Muscle layer of duodenum (tissue), 2 donors: ENCODE results near the gene PRKG1.

ENCODE experiments used
- H3K27ac ChIP-seq: one replicate; pipeline ENCODE4 v1.7.0; 2013; ENCODE audit warnings: mild to moderate bottlenecking, low read length
- H3K27me3 ChIP-seq: one replicate; pipeline ENCODE4 v1.7.0; 2013; ENCODE audit warnings: low read depth, mild to moderate bottlenecking, control low read depth, low read length
- H3K36me3 ChIP-seq, 2 donors: one replicate each; pipeline ENCODE4 v1.7.0; 2013; ENCODE audit warnings: low read length in 2 of 2, control low read depth in 1 of 2, mild to moderate bottlenecking in 1 of 2; ENCODE audit not compliant: insufficient read depth in 2 of 2, control insufficient read depth in 1 of 2
- H3K4me1 ChIP-seq, 2 donors: one replicate each; pipeline ENCODE4 v1.7.0; 2013; ENCODE audit warnings: low read length in 2 of 2, mild to moderate bottlenecking in 2 of 2, control low read depth in 1 of 2, moderate library complexity in 1 of 2; ENCODE audit not compliant: insufficient read depth in 2 of 2, control insufficient read depth in 1 of 2
- H3K4me3 ChIP-seq, 2 donors: one replicate each; pipeline ENCODE4 v1.7.0; 2013; ENCODE audit warnings: low read length in 2 of 2, low read depth in 1 of 2, mild to moderate bottlenecking in 1 of 2
- H3K9me3 ChIP-seq, 2 donors: one replicate each; pipeline ENCODE4 v1.7.0; 2013; ENCODE audit warnings: low read length in 2 of 2, control low read depth in 1 of 2, mild to moderate bottlenecking in 1 of 2; ENCODE audit not compliant: control insufficient read depth in 1 of 2
- donor health status: healthy.

Gene PRKG1

GRCh38 chr10:52331638-52332364 lies 1257.5 kb downstream of the PRKG1 start:
- no peak overlapping the region for H3K4me3 ChIP-seq
- H3K4me1 ChIP-seq, result no peaks in the 10 kb centered on the region
- no peaks in the 10 kb centered on the region for H3K36me3 ChIP-seq

GRCh38 chr10:52332815-52333214 lies 1258.5 kb downstream of the PRKG1 start:
- Histone ChIP-seq H3K27ac (no peak overlapping the region), H3K36me3 (no peaks in the 10 kb centered on the region), H3K9me3 (no peaks in the 10 kb centered on the region), H3K27me3 (no peaks in the 10 kb centered on the region), H3K4me1 (no peaks in the 10 kb centered on the region), H3K4me3 (no peak overlapping the region)

More at GRCh38 chr10:52331638-52332364, 1257.5 kb downstream of the PRKG1 start:
- H3K27me3 ChIP-seq, result no peaks in the 10 kb centered on the region
- no peaks in the 10 kb centered on the region for H3K9me3 ChIP-seq
- no peak overlapping the region for H3K27ac ChIP-seq

- H3K4me3 ChIP-seq, result no peak overlapping the region
- H3K27me3 ChIP-seq, result no peaks in the 10 kb centered on the region
- no peaks in the 10 kb centered on the region for H3K4me1 ChIP-seq
- no peaks in the 10 kb centered on the region for H3K9me3 ChIP-seq
- H3K27ac ChIP-seq, result no peak overlapping the region
- no peaks in the 10 kb centered on the region for H3K36me3 ChIP-seq
These were observed 1260.3 kb downstream of the PRKG1 start for GRCh38 chr10:52334595-52334994.

DNA sequence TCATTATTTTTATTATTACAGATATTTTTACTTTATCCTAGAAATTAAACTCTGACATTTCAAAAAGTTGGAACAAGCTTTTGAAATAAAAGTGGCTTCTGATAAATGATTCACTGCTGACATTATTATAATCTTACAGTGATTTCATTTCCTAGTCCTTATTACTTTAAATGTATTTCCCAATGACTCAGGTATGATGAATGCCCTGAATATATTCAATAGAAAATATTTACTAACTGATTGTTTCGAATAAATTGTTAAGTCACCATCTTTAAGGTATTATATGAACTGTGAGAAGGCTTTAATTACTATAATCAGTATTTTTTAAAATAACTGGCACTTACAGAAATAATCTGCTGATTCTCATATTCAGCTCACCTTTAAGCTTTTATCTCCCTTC lies 1261.4 kb downstream of the PRKG1 start:
- no peak overlapping the region for H3K4me3 ChIP-seq
- no peaks in the 10 kb centered on the region for H3K27me3 ChIP-seq
- H3K4me1 ChIP-seq, result no peaks in the 10 kb centered on the region
- no peaks in the 10 kb centered on the region for H3K36me3 ChIP-seq
- H3K9me3 ChIP-seq, result no peaks in the 10 kb centered on the region
- H3K27ac ChIP-seq, result no peak overlapping the region

DNA sequence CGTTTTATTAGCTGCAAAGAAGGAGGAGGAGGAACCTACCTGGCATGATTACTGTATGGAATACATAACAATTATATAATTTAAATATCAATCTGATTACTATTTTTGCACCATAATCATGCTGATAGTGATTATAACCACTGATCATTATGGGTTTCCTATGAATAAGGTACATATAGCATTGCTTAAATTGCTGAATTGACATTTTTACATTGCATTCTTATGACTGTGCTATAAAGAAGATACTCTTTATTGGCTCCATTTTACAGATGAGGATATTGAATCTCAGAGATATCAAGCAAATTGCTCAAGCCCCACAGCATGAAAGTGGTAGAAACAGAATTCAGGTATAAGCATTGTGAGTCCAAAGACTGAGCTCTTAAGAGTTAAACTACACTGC lies 1262.9 kb downstream of the PRKG1 start:
- H3K36me3 ChIP-seq, result no peaks in the 10 kb centered on the region
- H3K4me3 ChIP-seq, result no peak overlapping the region
- H3K4me1 ChIP-seq, result no peaks in the 10 kb centered on the region
- no peak overlapping the region for H3K27ac ChIP-seq
- no peaks in the 10 kb centered on the region for H3K27me3 ChIP-seq
- H3K9me3 ChIP-seq, result no peaks in the 10 kb centered on the region

DNA sequence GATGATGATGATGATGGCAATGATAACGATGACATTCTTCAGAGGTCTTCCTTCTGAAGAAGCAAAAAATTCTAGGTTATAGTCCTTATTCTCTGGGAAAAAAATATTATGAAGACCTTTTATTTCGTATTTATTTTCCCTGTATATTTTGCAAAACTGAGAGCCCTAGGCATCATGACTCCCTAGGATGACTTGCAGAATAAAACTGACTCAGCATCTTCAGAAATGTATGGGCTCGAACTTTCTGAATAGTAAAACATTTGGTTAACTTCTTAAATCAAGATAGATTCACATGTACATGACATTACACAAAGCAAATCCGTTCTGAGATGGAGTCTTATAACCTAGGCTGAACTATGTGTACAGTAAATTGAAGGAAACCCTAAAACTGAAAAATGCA lies 1269.2 kb downstream of the PRKG1 start:
- H3K9me3 ChIP-seq, result no peaks in the 10 kb centered on the region
- no peaks in the 10 kb centered on the region for H3K36me3 ChIP-seq
- no peak overlapping the region for H3K27ac ChIP-seq
- H3K27me3 ChIP-seq, result no peaks in the 10 kb centered on the region
- no peaks in the 10 kb centered on the region for H3K4me1 ChIP-seq
- H3K4me3 ChIP-seq, result no peak overlapping the region

DNA sequence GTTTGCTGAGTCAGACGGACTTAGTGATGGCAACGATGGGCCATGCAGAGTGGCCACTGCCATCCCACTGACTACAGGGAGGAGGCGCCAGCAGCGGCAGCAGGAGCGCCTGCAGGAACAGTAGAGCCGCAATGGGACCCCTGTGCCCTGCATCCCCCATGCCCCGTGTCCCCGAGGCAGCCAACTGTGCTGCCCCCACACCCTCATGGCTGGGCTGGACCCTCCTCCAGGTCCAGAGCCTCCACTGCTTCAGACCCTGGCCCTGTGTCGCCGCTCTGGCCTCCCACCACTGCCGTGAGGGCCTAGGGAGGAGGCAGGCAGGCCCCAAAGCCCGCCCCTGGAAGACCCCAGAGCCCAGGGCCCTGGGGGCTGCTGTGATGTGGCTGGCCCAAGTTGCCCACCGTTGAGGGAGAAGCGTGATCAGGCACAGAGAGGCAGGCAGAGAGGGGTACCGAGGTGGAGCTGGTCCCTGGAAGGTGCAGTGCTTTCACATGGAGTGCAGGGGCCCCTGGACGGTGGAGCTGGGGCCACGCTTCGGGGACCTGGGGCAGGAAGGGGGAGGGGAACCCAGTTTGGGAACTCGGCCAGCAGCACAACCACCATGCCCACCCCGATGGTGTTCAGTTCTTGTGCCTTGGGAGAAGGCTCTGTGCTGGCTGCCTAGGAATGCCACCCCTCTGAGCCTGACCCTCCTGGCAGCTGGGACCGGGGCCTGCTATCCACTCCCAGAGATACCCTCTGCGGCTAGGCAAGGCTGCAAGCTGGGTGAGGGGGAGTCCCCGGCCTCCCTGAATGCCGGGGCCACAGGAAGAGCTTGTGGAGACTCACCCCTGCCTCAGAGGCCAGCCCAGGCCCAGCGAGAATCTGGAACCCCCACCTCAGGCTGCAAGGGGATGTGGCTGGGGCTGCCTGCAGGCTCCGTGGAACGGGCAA lies 1272.4 kb downstream of the PRKG1 start:
- Histone ChIP-seq H3K9me3 (no peaks in the 10 kb centered on the region), H3K4me3 (no peak overlapping the region), H3K4me1 (no peaks in the 10 kb centered on the region), H3K27ac (no peak overlapping the region), H3K27me3 (no peaks in the 10 kb centered on the region), H3K36me3 (no peaks in the 10 kb centered on the region)

DNA sequence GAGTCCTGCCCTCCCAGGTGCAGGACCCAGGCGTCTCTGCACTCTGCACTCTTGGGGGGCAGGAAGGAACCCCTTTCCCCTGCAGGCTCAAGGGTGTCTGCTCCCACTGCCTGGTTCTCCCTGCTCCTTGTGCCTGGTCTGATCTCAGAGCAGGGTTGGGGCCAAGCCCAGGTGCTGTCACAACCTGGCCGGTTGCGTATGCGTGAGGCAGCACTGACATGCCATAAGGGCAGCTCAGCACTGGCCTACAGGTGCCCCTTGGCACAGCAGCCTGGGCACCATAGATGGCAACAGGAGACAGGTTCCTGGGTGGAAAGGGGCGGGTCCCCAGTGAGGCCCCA lies 1273.0 kb downstream of the PRKG1 start:
- H3K4me3 ChIP-seq, result no peak overlapping the region
- H3K4me1 ChIP-seq, result no peaks in the 10 kb centered on the region
- no peaks in the 10 kb centered on the region for H3K9me3 ChIP-seq
- no peaks in the 10 kb centered on the region for H3K36me3 ChIP-seq
- H3K27me3 ChIP-seq, result no peaks in the 10 kb centered on the region
- H3K27ac ChIP-seq, result no peak overlapping the region
